ENCODE results near the gene CCT5.
"Not testable (repeated sequence)": the region's sequence is repeated elsewhere in the genome, so short reads cannot be mapped to it uniquely, and the experiment has no call there.

CCT5 gene

GRCh38 chr5:10310835-10311570 lies 60.9 kb downstream of the CCT5 start:
- not testable (repeated sequence) for H3K4me1 ChIP-seq (ENCODE audit: control insufficient read depth, insufficient read depth, low read length); H3K9me3 ChIP-seq (ENCODE audit: control insufficient read depth, insufficient read depth, low read depth, low read length); H3K4me3 ChIP-seq (ENCODE audit: low read depth, low read length); H3K27ac ChIP-seq (ENCODE audit: extremely low read depth, low read depth, low read length); H3K36me3 ChIP-seq (ENCODE audit: control insufficient read depth in 2 of 2, insufficient read depth in 1 of 2, low read length in 2 of 2)
- TF ChIP-seq PRDM1 (tag by site-specific recombination; IDR thresholded peaks at IDR 0.05) = 0 out of 2 replicates have a peak, but pooled peaks have one; percentile 2
- POLR2A ChIA-PET = interaction anchor here (0.9 kb wide), 1 partner anchor 42 kb away, joined by 6 read pairs; the partner anchor contains the start of gene MARCHF6
- CTCF ChIA-PET = interaction anchor here (0.7 to 1.8 kb wide), 5 partner anchors 13 to 422 kb away, joined by 3 to 6 read pairs (median 3); no protein-coding TSS in a partner anchor

GRCh38 chr5:10311595-10312425 lies 61.7 kb downstream of the CCT5 start:
- H3K4me3 ChIP-seq (ENCODE audit: low read depth, low read length) = no peak overlapping the region
- peaks cover 7% of the 10 kb centered on the region; the same call in 1 of the 2 replicates for H3K4me1 ChIP-seq (ENCODE audit: control insufficient read depth, insufficient read depth, low read length)
- POLR2A ChIA-PET = no interaction called here
- no peaks in the 10 kb centered on the region for H3K9me3 ChIP-seq (ENCODE audit: control insufficient read depth, insufficient read depth, low read depth, low read length)
- no peaks in the 10 kb centered on the region for H3K36me3 ChIP-seq (ENCODE audit: control insufficient read depth in 2 of 2, insufficient read depth in 1 of 2, low read length in 2 of 2)
- CTCF ChIA-PET = interaction anchor here (0.6 to 1.5 kb wide), 2 partner anchors 9 to 28 kb away, joined by 3 read pairs; no protein-coding TSS in a partner anchor
- no peak overlapping the region for H3K27ac ChIP-seq (ENCODE audit: extremely low read depth, low read depth, low read length)
- TF ChIP-seq ZNF202 (tag by site-specific recombination; IDR thresholded peaks at IDR 0.05; ENCODE audit: borderline replicate concordance) = no peak
- TF ChIP-seq ZNF843 (tag by site-specific recombination; IDR thresholded peaks at IDR 0.05) = no peak
- TF ChIP-seq ZNF394 (tag by site-specific recombination; IDR thresholded peaks at IDR 0.05; ENCODE audit: borderline replicate concordance) = no peak
- peak; percentile 78; the same call in 1 of the 2 replicates for TF ChIP-seq ZNF596 (tag by site-specific recombination; IDR thresholded peaks at IDR 0.05)
- TF ChIP-seq ZNF677 (tag by site-specific recombination; IDR thresholded peaks at IDR 0.05) = no peak
- TF ChIP-seq SP2 (tag by site-specific recombination; IDR thresholded peaks at IDR 0.05) = no peak
- TF ChIP-seq HIC1 (tag by site-specific recombination; IDR thresholded peaks at IDR 0.05) = no peak
- TF ChIP-seq PRDM10 (tag by site-specific recombination; IDR thresholded peaks at IDR 0.05) = 0 out of 2 replicates have a peak, but pooled peaks have one; percentile 11
- TF ChIP-seq BCL11A (tag by site-specific recombination; IDR thresholded peaks at IDR 0.05; ENCODE audit: low read depth) = no peak
- TF ChIP-seq PRDM6 (tag by site-specific recombination; IDR thresholded peaks at IDR 0.05) = no peak
- peak; percentile 27; the same call in 1 of the 2 replicates for TF ChIP-seq EGR2 (tag by site-specific recombination; IDR thresholded peaks at IDR 0.05; ENCODE audit: low read depth)
- TF ChIP-seq ZNF514 (tag by site-specific recombination; IDR thresholded peaks at IDR 0.05) = no peak
- no peak for TF ChIP-seq PRDM4 (tag by site-specific recombination; IDR thresholded peaks at IDR 0.05)
- TF ChIP-seq ZSCAN4 (tag by site-specific recombination; IDR thresholded peaks at IDR 0.05) = 0 out of 2 replicates have a peak, but pooled peaks have one; percentile 50
